ENCODE data around the gene TSPOAP1.
A peak's percentile ranks its signal among the peaks of the same experiment; 100 is the strongest.
"Not testable (repeated sequence)": the region's sequence is repeated elsewhere in the genome, so short reads cannot be mapped to it uniquely, and the experiment has no call there.

TSPOAP1 gene

DNA sequence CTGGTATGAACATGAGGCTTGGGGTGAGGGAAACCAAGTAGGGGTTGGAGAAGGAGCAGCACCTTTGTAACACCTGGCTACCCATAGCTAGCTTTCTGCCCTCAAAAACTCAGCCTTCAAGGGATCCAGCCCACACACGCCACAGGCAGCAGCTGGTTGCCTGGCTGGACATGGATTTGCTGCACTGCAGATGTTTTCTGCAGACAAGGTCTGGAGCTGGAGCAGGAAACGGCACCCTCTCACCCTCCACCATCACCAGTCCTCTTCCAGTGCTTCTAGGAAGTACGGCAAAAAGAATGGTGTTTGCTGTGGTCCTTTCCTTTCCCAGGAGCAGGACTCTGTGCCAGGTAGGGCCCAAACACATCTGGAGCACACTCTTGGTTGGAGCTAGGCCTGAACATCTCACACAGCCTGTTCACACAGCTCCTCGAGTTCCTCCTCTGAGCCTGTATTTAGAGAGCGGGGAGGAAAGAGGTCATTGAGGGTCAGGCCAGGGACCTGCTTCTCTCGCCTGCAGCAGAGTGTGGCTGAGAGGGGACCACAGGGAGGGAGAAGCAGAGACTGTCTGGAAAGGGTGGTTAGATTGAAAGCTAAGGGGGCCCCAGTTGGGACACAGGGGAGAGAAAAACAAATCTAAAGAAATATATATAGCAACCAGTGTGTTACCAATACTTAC, 26.1 kb upstream of the TSPOAP1 start:
- peaks cover 43% of the 10 kb centered on the region for H3K36me3 Mint-ChIP-seq (ENCODE audit: low read depth)
- no peak for DNase-seq (ENCODE audit: low spot score)
- H3K27me3 Mint-ChIP-seq (ENCODE audit: low read depth), result no peaks in the 10 kb centered on the region
- H3K9me3 Mint-ChIP-seq, result no peaks in the 10 kb centered on the region
- no peak overlapping the region for H3K4me3 Mint-ChIP-seq
- H3K4me1 Mint-ChIP-seq (ENCODE audit: low read depth), result peaks cover 31% of the 10 kb centered on the region
- peak overlapping the region; percentile 49 for H3K27ac Mint-ChIP-seq

DNA sequence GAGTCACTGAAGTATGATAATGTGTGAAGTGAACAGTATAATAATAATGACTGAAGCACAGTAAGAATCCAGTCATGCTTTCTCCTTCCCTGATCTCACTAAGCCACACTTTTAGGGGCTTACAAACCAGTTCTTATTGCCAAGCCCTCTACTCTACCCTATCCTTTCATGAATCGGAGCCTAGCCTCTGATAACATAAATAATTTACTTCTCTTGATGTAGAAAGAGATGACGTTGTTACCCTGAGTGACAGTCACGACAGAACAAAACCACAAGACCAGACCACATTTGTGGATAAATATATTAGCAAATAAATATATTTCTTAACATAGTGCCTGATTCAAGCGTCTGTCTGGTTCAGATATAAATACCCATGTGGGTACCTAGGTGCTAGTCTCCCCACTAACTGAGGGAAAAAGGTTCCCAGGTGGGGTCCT, 24.8 kb upstream of the TSPOAP1 start:
- Mint-ChIP-seq H3K4me3 (peak overlapping the region; percentile 91), H3K36me3 (ENCODE audit: low read depth) (peaks cover 56% of the 10 kb centered on the region), H3K27ac (peak overlapping the region; percentile 90), H3K27me3 (ENCODE audit: low read depth) (no peaks in the 10 kb centered on the region), H3K4me1 (ENCODE audit: low read depth) (peaks cover 38% of the 10 kb centered on the region), H3K9me3 (no peaks in the 10 kb centered on the region)
- no peak for DNase-seq (ENCODE audit: low spot score)

DNA sequence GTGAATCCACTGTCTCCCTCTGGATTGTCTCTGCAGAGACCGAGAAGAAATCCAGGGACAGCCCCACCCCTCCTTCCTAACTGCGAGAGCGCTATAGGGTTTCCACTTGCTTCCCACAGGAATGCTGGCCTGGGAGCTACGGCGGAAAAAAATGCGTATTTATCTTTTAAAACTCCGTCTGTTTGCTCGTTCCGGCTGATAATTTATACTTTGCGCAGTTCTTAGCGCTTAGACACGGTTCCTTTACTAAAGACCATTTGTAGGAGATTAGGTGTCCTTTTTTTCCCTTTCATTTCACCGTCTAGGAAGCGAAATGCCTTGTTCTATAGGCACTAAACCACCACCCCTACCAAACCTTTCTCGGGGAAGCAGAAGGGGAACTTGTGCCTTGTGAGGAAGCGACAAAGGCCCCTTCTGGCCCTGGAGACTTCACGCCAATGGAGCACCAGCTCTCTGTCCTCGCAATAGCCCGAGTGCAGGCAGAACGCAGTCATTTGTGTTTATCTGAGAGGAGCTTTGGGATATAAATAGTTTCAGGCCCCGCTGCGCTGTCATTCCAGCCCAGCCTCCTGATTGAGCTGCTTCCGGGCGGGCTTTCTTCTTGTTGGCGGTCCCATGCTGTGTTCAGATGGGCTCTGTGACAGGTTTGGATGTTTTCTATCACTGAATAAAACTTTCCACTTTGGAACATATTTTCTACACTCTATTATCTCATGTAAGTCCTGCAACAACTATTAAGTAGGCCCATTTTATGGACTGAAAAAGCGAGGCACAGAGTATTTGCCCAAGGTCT, 24.2 kb upstream of the TSPOAP1 start:
- DNase-seq (ENCODE audit: low spot score), result no peak
- peaks cover 59% of the 10 kb centered on the region for H3K36me3 Mint-ChIP-seq (ENCODE audit: low read depth)
- no peaks in the 10 kb centered on the region for H3K27me3 Mint-ChIP-seq (ENCODE audit: low read depth)
- H3K4me3 Mint-ChIP-seq, result peak overlapping the region; percentile 91
- H3K27ac Mint-ChIP-seq, result peak overlapping the region; percentile 90
- H3K4me1 Mint-ChIP-seq (ENCODE audit: low read depth), result peaks cover 43% of the 10 kb centered on the region
- H3K9me3 Mint-ChIP-seq, result no peaks in the 10 kb centered on the region

DNA sequence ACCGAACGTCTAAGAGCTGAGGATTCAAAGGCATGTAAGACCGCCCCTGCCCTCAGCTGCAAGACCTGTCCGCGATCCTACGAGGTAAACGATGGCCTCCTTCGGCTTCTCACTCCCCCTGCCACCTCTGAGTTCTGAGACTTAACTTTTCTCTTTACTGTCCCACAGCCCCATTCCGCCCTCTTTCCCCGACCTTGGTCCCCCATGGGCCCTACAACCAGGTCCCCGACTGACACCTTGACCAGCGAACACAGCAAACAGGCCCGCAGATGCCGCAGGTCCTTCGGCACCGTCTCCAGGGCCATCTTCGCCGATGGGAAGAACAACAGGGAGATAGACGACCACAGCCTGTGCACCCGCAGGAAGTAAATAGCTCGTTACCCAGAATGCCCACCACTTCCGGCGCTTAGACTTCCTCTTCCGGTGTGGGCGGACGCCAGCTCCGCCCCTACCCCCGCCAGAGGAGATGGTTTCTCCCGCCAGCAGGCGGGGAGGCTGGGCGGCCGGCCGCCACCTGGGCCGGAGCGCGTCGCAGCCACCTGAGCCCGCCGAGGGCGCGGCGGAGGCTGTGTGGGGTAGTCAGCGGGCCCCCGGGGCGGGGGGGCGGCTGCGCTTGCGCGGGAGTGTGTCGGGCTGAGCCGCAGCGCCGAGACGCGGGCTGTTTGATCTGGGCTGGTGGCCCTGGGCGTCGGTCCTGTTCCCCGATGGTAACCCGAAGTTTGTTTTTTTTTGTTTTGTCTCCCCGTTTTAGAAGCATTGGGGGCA, 23.4 kb upstream of the TSPOAP1 start, which contains the start of gene SUPT4H1:
TSS of gene SUPT4H1 (minus strand) at position 371 of the 765 bp plus-strand sequence. CDS start at position 305, 66 bp downstream.
- Mint-ChIP-seq H3K4me1 (ENCODE audit: low read depth) (peaks cover 50% of the 10 kb centered on the region), H3K27me3 (ENCODE audit: low read depth) (no peaks in the 10 kb centered on the region), H3K27ac (peak within 1 kb of the TSS; percentile 95), H3K4me3 (peak within 1 kb of the TSS; percentile 100), H3K36me3 (ENCODE audit: low read depth) (peaks cover 62% of the 10 kb centered on the region), H3K9me3 (no peaks in the 10 kb centered on the region)
- peak; percentile 92 for DNase-seq (ENCODE audit: low spot score)

DNA sequence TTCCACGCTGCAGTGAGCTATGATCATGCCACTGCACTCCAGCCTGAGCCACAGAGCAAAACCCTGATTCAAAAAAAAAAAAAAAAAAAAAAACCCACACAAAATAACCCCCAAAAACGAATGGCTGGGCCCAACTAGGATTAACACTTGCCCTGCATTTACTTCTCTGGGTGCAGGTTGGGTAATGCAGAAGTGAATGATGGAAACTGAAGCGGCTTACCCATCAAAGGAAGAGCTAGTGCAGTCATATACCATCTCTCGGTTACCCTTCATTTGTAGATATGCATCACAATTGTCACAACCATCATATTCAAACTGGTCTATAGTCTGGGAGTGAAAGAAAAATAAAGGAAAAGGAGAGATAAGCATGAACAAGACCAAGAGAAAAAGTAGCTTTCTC, 22.6 kb upstream of the TSPOAP1 start:
- Mint-ChIP-seq H3K9me3 (no peaks in the 10 kb centered on the region), H3K27ac (peak overlapping the region; percentile 95), H3K36me3 (ENCODE audit: low read depth) (peaks cover 70% of the 10 kb centered on the region), H3K4me3 (peak overlapping the region; percentile 100), H3K27me3 (ENCODE audit: low read depth) (no peaks in the 10 kb centered on the region), H3K4me1 (ENCODE audit: low read depth) (peaks cover 56% of the 10 kb centered on the region)
- no peak for DNase-seq (ENCODE audit: low spot score)

DNA sequence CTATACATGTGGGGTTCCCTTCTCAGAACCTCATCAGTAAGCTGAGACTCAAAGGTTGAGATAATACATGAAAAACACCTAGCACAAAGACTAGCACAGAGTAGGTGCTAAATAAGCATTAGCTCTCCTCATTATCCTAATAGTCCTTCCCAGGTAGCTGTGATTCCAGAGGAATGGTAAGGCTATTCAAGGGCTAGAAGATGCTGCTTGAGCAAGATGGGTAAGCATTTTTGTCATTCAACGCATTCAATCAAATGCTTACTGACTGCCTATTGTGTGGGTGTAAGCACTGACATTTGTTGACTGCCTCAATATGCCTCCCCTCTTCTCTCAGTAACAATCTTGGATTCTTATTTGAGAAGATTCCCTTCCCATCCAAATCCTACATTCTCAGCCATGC, 19.4 kb upstream of the TSPOAP1 start:
- Mint-ChIP-seq H3K9me3 (no peaks in the 10 kb centered on the region), H3K27me3 (ENCODE audit: low read depth) (no peaks in the 10 kb centered on the region), H3K4me1 (ENCODE audit: low read depth) (peaks cover 65% of the 10 kb centered on the region), H3K36me3 (ENCODE audit: low read depth) (peaks cover 84% of the 10 kb centered on the region), H3K4me3 (peak overlapping the region; percentile 7), H3K27ac (no peak overlapping the region)
- DNase-seq (ENCODE audit: low spot score), result no peak

DNA sequence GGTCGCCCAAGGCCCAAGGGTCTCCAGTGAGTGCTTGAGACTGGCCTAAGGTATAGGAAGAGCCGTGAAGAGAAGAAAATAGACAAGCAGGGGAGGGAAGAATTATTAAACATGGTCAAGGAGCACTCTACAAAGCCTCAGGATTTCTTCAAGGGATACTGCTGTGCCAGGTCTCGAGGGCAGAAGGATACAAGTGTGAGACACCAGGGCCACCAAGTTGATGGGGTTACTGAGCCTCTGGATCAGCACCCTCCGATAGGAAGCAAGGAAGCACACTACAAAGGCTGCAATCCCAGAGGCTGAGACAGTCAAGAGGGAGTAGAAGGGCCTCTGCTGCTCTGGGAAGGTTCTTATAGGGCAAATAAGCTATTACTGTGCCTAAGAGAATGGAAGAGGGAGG, 16.9 kb upstream of the TSPOAP1 start:
- H3K4me1 Mint-ChIP-seq (ENCODE audit: low read depth), result peaks cover 64% of the 10 kb centered on the region
- no peaks in the 10 kb centered on the region for H3K27me3 Mint-ChIP-seq (ENCODE audit: low read depth)
- peak overlapping the region; percentile 99 for H3K4me3 Mint-ChIP-seq
- H3K27ac Mint-ChIP-seq, result peak overlapping the region; percentile 99
- no peak for DNase-seq (ENCODE audit: low spot score)
- peaks cover 88% of the 10 kb centered on the region for H3K36me3 Mint-ChIP-seq (ENCODE audit: low read depth)
- no peaks in the 10 kb centered on the region for H3K9me3 Mint-ChIP-seq

DNA sequence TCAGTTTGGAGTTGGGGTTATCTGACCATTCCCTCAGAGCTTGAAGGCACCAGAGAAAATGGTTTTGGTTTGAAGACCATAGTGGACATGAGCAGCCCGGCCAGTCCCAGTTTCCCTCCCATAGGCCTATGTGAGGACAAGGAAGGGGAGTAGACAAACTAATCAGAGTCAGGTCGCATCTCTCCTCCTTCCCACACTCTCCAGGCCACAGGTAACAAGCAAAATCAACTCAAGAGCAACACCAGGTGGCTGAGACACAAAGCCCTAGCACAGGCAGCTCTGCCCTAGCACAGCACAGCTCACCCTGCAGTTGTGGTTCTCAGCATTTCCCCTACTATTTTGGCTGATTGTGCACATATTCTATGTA, 16.2 kb upstream of the TSPOAP1 start:
- no peaks in the 10 kb centered on the region for H3K27me3 Mint-ChIP-seq (ENCODE audit: low read depth)
- H3K9me3 Mint-ChIP-seq, result no peaks in the 10 kb centered on the region
- no peak for DNase-seq (ENCODE audit: low spot score)
- H3K4me1 Mint-ChIP-seq (ENCODE audit: low read depth), result peaks cover 67% of the 10 kb centered on the region
- H3K27ac Mint-ChIP-seq, result peak overlapping the region; percentile 99
- peaks cover 94% of the 10 kb centered on the region for H3K36me3 Mint-ChIP-seq (ENCODE audit: low read depth)
- peak overlapping the region; percentile 99 for H3K4me3 Mint-ChIP-seq

DNA sequence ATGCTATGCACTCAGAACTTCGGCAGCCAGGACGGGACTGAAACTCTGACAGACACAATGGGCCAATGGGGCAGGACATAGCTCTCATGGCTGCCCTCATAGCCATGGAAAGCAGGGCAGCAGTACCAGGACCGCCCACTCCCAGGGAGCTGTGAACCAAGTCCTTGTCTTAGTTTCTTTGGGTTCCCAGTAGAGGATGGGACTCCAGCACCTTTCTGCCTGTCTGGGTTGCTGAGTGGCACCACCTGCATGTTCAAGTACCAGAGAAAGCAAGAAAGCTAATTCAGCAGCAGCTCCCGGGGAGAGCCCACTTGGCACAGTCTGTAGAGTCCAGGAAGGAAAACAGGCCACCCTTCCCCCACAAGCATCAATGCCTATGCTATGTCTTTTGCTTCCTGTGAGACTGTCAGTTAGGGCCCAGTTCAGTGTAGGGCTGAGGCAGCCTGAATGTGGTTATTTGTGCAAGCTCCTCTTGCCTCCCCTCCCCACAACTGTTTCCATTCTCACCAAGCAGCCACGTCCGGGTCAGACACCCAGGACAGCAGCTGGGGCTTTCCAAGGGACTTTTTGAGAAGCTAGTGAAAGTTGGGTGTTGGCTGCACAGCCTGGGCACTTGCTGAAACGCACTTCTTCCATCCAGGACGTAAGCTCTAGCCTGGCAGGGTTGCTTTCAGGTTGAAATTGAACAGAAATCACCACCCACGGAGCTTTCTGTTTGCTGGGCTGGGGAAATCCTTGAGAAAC, 15.6 kb upstream of the TSPOAP1 start:
- Mint-ChIP-seq H3K36me3 (ENCODE audit: low read depth) (peaks cover 94% of the 10 kb centered on the region), H3K27ac (peak overlapping the region; percentile 99), H3K27me3 (ENCODE audit: low read depth) (no peaks in the 10 kb centered on the region), H3K9me3 (no peaks in the 10 kb centered on the region), H3K4me1 (ENCODE audit: low read depth) (peaks cover 62% of the 10 kb centered on the region), H3K4me3 (peak overlapping the region; percentile 99)
- DNase-seq (ENCODE audit: low spot score), result peak; percentile 96

DNA sequence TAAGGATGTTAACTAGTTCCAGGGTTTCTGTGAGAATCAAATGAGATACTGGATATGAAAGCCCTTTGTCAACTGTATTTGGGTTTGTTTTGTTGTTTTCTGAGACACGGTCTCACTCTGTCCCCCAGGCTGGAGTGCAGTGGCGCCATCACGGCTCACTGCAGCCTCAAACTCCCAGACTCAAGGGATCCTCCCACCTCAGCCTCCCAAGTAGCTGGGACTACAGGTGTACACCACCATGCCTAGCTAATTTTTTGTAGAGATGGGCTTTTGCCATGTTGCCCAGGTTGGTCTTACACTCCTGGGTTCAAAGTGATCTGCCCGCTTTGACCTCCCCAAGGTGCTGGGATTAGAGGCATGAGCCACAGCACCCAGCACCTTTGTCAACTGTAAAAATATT, 14.5 kb upstream of the TSPOAP1 start:
- H3K27me3 Mint-ChIP-seq (ENCODE audit: low read depth), result no peaks in the 10 kb centered on the region
- no peaks in the 10 kb centered on the region for H3K9me3 Mint-ChIP-seq
- H3K4me3 Mint-ChIP-seq, result peak overlapping the region; percentile 99
- H3K4me1 Mint-ChIP-seq (ENCODE audit: low read depth), result peaks cover 58% of the 10 kb centered on the region
- H3K27ac Mint-ChIP-seq, result peak overlapping the region; percentile 99
- no peak for DNase-seq (ENCODE audit: low spot score)
- H3K36me3 Mint-ChIP-seq (ENCODE audit: low read depth), result peaks cover 94% of the 10 kb centered on the region

DNA sequence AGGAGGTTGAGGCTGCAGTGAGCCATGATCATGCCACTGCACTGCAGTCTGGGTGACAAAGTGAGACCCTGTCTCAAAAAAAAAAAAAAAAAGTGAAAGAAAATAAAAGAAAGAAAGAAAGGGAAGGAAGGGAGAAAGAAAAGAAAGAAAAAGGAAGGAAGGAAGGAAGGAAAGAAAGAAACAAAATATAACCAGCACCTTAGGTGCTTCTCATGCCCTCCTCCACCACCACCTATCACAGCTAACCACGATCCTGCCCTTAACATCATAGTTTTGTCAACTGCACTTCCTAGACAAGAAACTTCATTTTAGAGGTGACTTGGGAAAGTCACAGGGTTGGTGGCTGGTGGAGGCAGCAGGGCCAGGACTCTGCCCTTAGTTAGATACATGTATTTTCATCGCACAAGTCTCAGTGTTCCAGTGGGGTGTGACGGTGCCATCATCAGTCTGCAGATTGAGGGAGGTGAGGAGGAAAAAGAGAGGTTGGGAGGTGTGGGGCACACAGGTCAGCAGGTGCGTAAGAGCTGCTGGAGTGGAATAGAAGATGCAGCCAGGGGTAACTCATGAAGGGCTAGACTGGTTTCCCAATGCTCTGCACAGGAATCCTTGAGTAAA, 13.4 kb upstream of the TSPOAP1 start:
- H3K9me3 Mint-ChIP-seq, result no peaks in the 10 kb centered on the region
- peak overlapping the region; percentile 99 for H3K4me3 Mint-ChIP-seq
- H3K27me3 Mint-ChIP-seq (ENCODE audit: low read depth), result no peaks in the 10 kb centered on the region
- peak overlapping the region; percentile 99 for H3K27ac Mint-ChIP-seq
- DNase-seq (ENCODE audit: low spot score), result no peak
- H3K4me1 Mint-ChIP-seq (ENCODE audit: low read depth), result peaks cover 50% of the 10 kb centered on the region
- peaks cover 91% of the 10 kb centered on the region for H3K36me3 Mint-ChIP-seq (ENCODE audit: low read depth)

DNA sequence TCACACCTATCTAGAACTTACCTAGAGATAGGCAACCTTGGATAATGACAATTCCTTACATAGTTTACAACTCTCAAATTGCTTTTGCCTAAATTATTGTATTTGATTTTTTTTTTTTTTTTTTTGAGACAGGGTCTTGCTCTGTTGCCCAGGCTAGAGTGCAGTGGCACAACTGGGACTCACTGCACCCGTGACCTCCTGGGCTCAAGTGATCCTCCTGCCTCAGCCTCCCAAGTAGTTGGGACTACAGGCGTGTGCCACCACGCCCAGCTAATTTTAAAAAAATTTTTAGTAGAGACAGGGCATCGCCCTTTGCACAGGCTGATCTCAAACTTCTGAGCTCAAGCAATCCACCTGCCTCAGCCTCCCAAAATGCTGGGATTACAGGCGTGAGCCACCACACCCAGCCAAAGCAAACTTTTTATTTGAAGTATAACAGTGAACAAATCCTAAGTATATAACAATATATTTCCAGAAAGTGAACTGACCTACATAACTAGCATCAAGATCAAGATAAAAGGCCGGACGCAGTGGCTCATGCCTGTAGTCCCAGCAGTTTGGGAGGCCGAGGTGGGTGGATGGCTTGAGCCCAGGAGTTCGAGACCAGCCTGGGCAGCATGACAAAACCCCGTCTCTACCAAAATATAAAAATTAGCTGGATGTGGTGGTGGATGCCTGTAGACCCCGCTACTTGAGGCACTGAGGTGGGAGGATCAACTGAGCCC, 12.7 kb upstream of the TSPOAP1 start:
- Mint-ChIP-seq H3K4me3 (peak overlapping the region; percentile 99), H3K36me3 (ENCODE audit: low read depth) (peaks cover 86% of the 10 kb centered on the region), H3K27ac (peak overlapping the region; percentile 99), H3K4me1 (ENCODE audit: low read depth) (peaks cover 50% of the 10 kb centered on the region)
- H3K27me3 Mint-ChIP-seq (ENCODE audit: low read depth); DNase-seq (ENCODE audit: low spot score); H3K9me3 Mint-ChIP-seq: not testable (repeated sequence)

Measured in T-helper 2 cell treated with Interferon-gamma antibody and Interleukin-4, amounts not matched to agents 5 μg/mL and 100 μg/mL, for 36 hours (primary cell).